Measurements from ENCODE around the gene SPNS2.
A peak's percentile ranks its signal among the peaks of the same experiment; 100 is the strongest.

Gene SPNS2

GRCh38 chr17:4480929-4481898 is 17.5 kb upstream of the SPNS2 start:
- DNase-seq = peak in 2 of 4 experiments; percentile 7 to 22

GRCh38 chr17:4482338-4483011 is 16.2 kb upstream of the SPNS2 start:
- no peak for DNase-seq

DNA sequence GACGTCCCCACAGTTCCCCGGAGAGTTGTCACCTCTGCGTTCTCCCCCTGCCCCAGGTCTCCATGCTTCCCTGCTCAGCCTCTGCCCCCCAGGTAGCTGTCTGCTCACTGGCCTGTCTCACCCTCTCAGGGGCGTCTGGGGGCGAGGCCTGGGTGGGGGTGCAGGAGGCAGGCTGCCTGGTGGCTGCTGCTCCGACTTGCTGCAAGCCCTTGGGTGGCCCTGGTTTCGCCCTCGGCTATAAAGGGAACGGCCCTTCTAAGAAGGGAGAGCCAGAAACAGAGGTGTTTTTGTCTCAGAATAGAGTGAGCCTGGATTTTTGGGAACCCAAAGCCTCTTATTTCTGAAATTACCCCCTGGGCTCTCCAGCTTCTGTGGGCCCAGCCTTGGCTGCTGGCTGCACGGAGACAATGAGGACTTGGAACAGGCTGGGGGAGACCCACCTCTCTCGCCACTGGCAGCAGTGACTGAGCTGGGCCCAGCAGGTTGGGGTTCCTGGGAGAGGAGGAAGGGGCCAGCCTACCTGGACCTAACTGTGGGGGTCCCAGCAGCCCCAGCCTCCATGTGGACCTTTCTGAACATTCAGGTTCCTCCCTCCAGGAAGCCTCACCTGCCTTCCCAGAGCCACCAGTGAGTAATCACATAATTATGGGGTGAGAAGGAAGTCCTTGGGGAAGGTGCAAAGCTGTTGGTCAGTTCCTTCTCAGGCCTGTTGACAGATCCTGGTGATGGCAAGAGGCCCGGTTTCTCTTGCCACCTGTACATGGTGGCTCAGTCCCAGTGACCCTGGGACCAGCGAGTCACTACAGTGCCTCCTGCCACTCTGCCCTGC is 15.5 kb upstream of the SPNS2 start:
- DNase-seq = no peak

DNA sequence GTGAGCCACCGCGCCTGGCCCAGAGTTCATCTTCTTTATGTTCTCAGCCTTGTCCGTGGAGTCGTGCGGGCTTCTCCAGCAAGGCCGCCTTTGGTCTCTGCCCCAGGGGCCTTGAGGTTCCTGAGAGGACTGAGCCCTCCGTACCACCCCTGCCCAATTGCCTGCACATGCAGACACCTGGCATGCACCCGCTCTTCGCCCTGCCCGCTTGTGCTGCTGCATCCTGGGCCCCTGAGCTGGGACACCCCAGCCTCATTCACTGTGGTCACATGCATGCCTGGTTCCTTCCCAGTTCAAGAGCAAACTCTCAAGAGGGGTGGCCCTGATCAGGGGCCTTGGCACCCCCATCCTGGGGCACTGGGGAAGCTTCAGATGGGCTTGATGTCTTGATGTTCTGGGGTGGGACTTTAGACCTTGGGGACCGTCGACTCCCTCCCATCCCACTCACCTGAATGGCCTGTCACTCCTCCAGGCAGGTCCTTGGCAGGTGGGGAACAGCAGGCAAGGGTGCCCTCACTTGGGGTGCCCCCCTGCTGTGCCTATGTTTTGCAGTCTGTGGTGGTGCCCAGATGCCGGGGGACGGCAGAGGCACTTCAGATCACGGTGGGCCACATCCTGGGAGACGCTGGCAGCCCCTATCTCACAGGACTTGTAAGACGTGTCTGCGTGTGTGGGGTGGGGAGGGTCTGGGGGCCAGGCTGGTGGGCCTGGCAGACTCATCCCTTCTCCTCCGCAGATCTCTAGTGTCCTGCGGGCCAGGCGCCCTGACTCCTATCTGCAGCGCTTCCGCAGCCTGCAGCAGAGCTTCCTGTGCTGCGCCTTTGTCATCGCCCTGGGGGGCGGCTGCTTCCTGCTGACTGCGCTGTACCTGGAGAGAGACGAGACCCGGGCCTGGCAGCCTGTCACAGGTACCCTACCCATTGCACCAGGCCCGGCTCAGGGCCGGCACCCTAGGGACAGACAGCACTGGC is 12.7 kb upstream of the SPNS2 start:
- peak in 3 of 4 experiments; percentile 25 to 49 (median 34) for DNase-seq

- no peak for DNase-seq
These were observed 11.4 kb upstream of the SPNS2 start for GRCh38 chr17:4487296-4487695.

DNA sequence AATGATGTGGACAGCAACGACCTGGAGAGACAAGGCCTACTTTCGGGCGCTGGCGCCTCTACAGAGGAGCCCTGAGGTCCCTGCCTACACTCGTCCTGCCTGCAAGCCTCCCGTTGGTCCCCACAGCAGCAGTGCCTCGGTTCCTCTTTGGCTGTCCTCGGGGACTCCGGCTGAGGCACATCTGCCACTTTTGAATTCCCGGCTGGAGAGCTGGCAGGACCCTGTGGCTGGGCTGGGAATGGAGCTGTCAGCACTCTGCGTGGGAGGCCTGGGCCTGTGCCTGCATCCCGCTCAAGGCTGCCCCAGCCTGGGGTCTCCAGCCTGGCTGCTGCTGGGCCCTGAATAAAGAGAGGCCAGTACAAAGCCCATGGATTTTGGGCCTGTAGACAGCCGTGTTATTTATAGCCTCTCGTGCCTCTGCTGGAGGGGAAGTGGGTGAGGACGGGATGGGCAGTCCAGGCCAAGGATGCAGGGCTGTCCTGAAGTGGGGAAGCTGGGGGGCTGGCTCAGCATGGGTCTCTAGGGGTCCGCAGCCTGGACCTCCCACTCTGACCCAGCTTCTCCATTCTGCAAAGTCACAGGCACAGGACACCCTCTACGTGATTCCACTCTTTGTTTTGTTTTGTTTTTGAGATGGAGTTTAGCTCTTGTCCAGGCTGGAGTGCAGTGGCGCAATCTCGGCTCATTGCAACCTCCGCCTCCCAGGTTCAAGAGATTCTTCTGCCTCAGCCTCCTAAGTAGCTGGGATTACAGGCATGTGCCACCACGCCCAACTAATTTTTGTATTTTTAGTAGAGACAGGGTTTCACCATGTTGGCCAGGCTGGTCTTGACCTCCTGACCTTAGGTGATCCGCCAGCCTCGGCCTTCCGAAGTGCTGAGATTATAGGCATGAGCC is 10.6 kb upstream of the SPNS2 start:
- DNase-seq = no peak

DNA sequence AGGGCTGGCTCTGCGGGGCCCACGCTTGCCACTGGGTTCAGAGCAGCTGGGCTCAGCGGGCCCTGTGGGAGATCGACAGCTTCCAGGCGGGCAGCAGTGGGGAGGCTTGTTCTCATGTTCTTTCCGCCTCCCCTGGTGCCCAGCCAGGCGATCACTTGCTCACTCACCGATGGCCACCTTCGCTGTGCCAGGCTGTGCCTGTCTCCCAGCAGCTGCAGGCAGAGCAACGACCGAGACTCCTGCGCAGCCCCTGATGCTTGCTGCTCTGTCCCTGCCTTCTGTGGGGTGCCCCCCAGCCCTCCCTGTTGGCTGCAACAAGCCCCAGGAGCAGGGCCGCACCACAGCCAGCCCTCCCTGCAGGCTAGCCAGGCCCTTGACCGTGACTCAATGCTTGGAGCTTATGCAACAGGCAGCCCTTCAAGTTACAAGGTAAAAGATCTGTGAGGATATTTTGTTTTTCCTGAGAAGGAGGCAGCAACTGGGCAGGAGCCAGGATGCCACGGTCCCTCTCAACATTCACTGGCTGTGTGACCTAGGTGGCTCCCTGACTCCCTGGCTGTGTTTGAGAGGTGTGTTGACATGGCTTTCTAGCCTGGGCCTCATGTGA is 9.6 kb upstream of the SPNS2 start:
- DNase-seq = no peak

DNA sequence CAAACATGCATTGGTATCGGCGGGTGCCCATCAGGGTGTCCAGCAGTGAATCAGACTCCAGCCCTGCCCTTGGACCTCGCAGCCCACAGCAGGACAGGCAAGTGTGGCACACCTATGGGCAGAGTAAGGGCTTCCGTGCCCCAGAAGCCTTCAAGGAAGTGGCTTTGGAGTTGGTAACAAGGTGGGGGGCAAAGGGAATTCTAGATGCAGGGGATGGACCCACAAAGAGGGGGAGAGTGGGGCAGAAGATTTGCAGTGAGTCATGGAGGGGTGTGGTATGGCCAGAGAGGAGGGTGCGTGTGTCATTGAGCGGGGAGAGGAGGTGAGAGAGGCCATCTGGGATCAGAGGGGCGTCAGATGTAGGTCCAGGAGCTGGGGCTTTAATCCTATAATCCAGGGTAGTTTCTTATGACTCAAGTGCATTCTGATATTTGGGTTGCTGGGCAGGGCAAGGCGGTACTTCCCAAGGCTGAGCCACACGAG is 8.5 kb upstream of the SPNS2 start:
- DNase-seq = no peak

- no peak for DNase-seq
These were observed 8.0 kb upstream of the SPNS2 start for GRCh38 chr17:4490637-4491061.

GRCh38 chr17:4492721-4493561 is 5.7 kb upstream of the SPNS2 start:
- DNase-seq = peak in 1 of 4 experiments; percentile 9

- DNase-seq = no peak
These were observed 1.4 kb upstream of the SPNS2 start for GRCh38 chr17:4497101-4497824.

- peak in 1 of 4 experiments; percentile 7 for DNase-seq
These were observed 930 bp downstream of the SPNS2 start for GRCh38 chr17:4499431-4500190.

GRCh38 chr17:4500191-4500571 is 1.5 kb downstream of the SPNS2 start:
- DNase-seq = no peak

- no peak for DNase-seq
These were observed 2.7 kb downstream of the SPNS2 start for GRCh38 chr17:4501295-4501949.

GRCh38 chr17:4502466-4503154 is 3.9 kb downstream of the SPNS2 start:
- DNase-seq = no peak

DNA sequence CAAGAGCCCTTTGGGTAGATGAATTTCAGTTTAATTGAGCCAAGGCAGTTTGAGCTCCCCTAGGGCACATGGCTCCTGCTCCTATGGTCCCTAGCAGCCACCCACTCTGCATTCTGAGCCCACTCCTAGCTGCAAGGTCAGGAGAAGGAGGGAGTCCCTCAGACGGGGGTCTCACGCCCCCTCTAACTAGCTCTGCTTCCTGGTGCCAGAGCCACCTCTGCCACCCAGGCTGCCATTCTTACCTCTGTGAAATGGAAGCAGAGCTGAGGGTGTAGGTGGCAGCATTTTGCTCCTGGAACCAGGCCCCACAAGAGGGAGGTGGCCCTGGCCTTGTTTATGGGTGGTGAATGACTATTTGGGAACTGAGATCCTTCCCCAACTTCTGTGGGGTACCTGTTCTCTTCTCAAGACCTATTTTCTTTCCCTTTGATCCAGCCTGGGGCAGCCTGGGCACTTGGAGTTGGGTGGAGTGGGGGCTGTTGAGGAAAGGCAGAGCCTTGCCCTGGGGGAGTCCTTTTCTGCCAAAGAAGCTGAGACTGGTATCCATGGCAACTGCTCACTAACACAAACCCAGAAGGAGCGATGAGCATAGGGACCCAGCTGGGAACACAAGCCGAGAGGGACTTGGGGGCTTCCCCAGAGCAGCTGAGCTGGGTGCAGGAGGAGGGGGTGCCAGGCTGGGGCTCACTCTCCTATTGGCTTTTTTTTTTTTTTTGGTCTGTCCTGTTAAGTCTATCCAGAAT is 4.8 kb downstream of the SPNS2 start:
- no peak for DNase-seq
